GM10248 (cell line): ENCODE results near the gene SPINK5.

ENCODE experiments used
- CTCF ChIA-PET: fragments of 300-600 bp; sonication (Branson Sonifier 250); formaldehyde crosslinking; extraction: SDS; loops from one replicate; lab custom pipeline; 2021; ENCODE audit warnings: antibody characterized with exemption; lab: Yijun Ruan, JAX
- POLR2A ChIA-PET: fragments of 350-650 bp; sonication (Branson Sonifier 250); formaldehyde crosslinking; extraction: SDS; loops from one replicate; lab custom pipeline; 2020; ENCODE audit warnings: antibody characterized with exemption; lab: Yijun Ruan, JAX
- DNase-seq: peaks from one replicate; pipeline ENCODE4 v3.0.0; 2012; ENCODE audit errors: extremely low spot score
- TF ChIP-seq, protein P1 (sequence below): IDR thresholded peaks from 2 replicates; pipeline ENCODE4 v1.5.1; 2012; ENCODE audit warnings: mild to moderate bottlenecking, low read depth; ENCODE audit errors: extremely low read depth, missing control alignments, control extremely low read depth

The SPINK5 gene, protein sequence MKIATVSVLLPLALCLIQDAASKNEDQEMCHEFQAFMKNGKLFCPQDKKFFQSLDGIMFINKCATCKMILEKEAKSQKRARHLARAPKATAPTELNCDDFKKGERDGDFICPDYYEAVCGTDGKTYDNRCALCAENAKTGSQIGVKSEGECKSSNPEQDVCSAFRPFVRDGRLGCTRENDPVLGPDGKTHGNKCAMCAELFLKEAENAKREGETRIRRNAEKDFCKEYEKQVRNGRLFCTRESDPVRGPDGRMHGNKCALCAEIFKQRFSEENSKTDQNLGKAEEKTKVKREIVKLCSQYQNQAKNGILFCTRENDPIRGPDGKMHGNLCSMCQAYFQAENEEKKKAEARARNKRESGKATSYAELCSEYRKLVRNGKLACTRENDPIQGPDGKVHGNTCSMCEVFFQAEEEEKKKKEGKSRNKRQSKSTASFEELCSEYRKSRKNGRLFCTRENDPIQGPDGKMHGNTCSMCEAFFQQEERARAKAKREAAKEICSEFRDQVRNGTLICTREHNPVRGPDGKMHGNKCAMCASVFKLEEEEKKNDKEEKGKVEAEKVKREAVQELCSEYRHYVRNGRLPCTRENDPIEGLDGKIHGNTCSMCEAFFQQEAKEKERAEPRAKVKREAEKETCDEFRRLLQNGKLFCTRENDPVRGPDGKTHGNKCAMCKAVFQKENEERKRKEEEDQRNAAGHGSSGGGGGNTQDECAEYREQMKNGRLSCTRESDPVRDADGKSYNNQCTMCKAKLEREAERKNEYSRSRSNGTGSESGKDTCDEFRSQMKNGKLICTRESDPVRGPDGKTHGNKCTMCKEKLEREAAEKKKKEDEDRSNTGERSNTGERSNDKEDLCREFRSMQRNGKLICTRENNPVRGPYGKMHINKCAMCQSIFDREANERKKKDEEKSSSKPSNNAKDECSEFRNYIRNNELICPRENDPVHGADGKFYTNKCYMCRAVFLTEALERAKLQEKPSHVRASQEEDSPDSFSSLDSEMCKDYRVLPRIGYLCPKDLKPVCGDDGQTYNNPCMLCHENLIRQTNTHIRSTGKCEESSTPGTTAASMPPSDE

DNA sequence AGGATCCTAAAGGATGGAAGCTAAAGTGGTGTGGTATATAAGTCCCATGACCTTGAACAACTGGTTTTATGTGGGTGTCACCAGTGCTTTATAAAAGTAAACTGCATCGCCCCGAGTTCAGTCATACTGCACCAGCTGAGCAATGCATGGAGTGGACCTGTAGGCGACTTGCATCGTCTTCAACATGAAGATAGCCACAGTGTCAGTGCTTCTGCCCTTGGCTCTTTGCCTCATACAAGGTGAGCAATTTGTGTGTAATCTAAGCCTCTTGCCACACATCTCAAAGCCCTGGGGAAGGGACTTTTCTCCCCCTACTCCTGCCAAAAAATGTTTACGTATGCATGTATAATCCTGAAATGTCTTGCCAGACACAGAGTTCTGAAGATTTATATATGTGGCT lies at the start of gene SPINK5:
Gene SPINK5 (plus strand): TSS at position 120 of the 400 bp plus-strand sequence. CDS start 65 bp downstream, at position 185.
- ChIA-PET POLR2A (no interaction called here), CTCF (interaction anchor here (1.3 kb wide), 1 partner anchor 23 kb away, joined by 3 read pairs; no protein-coding TSS in a partner anchor)
- no peak for DNase-seq
- TF ChIP-seq, protein P1, sequence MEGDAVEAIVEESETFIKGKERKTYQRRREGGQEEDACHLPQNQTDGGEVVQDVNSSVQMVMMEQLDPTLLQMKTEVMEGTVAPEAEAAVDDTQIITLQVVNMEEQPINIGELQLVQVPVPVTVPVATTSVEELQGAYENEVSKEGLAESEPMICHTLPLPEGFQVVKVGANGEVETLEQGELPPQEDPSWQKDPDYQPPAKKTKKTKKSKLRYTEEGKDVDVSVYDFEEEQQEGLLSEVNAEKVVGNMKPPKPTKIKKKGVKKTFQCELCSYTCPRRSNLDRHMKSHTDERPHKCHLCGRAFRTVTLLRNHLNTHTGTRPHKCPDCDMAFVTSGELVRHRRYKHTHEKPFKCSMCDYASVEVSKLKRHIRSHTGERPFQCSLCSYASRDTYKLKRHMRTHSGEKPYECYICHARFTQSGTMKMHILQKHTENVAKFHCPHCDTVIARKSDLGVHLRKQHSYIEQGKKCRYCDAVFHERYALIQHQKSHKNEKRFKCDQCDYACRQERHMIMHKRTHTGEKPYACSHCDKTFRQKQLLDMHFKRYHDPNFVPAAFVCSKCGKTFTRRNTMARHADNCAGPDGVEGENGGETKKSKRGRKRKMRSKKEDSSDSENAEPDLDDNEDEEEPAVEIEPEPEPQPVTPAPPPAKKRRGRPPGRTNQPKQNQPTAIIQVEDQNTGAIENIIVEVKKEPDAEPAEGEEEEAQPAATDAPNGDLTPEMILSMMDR = no peak

DNA sequence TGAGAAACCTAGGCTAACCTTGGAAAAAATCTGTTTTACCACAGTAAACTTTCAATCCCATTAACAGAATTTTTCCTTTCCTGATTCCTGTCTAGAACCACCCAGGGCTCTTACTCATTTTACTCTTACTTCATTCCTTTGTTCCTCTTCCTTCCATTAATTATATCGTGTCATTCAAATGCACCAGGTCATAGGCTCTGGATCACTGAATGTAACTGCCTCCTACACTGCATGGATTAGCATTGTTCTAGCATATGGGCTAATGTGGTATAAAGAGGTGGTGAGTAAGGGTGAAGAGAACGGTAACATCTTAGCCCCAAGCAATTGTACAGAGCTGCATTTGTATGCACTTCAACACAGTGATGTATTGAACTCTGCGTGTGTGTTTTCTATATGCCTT lies 49.5 kb upstream of the SPINK5 start:
- CTCF ChIA-PET = no interaction called here
- no peak for DNase-seq
- TF ChIP-seq, protein P1 = no peak
- POLR2A ChIA-PET = no interaction called here

DNA sequence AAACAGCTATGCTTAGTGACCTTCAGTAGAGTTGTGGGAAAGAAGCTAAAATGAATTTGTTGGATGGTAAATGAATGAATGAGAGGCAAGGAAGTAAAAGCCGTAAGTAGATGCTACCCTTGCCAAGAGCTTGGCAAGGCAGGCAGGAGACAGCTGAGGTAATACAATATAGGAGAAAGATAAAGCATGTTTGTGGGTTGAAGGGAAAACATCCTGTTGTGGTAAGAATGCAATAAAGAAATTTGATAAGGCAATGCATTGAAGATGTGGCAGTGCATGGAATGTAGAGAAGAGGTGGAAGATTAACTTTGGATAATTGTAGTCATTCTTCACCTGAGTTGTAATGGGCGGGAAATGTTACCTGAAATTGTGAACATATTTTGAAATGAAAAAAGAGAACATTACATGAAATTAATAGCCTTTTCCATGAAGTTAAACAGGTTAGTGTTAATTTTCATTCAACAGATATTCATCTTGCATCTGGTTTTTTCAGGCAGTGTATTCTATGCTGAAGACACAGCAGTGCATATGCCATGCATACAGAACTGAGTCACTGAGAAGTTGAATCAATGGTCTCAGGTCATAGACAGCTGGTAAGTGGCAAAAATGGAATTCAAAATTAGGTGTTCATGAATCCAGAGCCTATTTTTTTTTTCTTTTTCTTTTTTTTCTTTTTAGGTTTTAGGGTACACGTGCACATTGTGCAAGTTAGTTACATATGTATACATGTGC lies 43.4 kb upstream of the SPINK5 start:
- TF ChIP-seq, protein P1 = no peak
- POLR2A ChIA-PET = no interaction called here
- CTCF ChIA-PET = interaction anchor here (1.0 kb wide), 1 partner anchor 68 kb away, joined by 3 read pairs; no protein-coding TSS in a partner anchor
- no peak for DNase-seq

DNA sequence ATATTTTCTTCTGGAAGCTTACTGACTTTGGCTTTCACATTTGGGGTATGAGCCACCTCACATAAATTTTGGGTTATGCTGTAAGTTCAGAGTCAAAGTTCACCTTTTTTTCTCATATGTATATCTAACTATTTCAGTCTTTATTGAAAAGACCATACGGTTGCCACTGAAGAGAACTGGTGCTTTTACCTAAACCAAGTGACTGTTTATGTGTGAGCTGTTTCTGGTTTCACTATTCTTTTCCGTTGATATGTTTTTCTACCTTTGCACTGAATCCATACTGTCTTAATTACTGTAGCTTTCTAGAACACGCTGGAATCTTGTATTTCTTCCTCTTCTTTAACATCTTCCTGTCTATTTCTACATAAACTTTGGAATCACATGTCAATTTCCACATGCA lies 36.3 kb upstream of the SPINK5 start:
- TF ChIP-seq, protein P1 = no peak
- POLR2A ChIA-PET = no interaction called here
- CTCF ChIA-PET = interaction anchor here (1.9 kb wide), 1 partner anchor 11 kb away, joined by 8 read pairs; no protein-coding TSS in a partner anchor
- no peak for DNase-seq

DNA sequence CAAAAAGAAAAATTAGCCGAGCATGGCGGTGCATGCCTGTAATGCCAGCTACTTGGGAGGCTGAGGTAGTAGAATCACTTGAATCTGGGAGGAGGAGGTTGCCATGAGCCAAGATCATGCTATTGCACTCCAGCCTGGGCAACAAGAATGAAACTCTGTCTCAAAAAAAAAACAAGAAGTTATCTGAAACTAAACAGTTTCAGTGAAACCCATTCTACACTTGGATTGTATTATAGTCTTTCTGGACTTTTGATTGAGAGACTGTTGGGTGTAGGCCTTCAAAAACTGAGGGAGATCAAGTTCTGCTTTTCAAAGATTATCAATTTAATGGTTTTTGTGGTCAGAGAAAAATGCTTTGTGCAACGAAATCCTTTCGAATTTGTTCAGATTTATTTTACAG lies 34.6 kb upstream of the SPINK5 start:
- POLR2A ChIA-PET = no interaction called here
- CTCF ChIA-PET = no interaction called here
- DNase-seq = no peak
- TF ChIP-seq, protein P1 = no peak
